GM19463 (cell line): Measurements from ENCODE around the gene FSTL4.

ENCODE experiments used
- ATAC-seq: cut with Tn5 transposase; IDR thresholded peaks from one replicate; pipeline ENCODE4 v1.9.1; 2021; ENCODE audit warnings: mild to moderate bottlenecking, moderate library complexity; ENCODE audit not compliant: unreplicated experiment

The FSTL4 gene

DNA sequence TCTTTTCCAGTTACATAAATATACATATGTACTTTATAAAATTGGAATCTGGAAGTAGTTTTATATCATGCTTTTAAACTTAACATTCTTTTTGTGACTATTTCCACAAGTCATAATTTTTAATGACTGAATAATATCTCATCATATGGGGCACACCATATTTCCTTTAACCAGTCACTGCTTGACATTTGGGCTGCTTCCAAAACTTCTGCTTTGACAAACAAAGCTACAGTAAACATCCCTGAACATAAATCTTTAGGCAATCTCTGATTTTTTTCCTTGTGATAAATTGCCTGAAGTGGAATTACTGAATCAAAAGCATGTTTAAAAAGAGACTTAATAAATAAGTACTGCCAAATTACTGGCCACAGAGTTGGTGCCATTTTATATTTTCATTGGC, 178.0 kb downstream of the FSTL4 start:
- no peak for ATAC-seq

DNA sequence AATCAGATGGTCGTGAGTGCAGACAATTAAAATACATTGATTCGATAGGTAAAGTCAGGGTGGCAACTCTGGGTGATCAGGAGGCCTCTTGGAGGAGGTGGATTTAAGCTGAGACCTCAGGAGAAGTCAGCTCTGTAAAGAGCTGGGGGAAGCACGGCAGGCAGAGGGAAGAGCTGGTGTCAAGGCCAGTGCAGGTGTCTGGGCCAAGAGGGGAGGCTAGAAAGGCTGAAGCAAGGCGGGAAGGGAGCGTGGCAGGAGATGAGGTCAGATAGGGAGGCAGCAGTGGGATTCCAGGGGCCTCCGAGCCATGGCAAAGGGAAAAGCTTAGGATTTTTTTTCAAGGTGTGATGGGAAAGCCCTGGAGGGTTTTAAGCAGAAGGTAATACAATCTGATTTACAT, 178.7 kb downstream of the FSTL4 start:
- no peak for ATAC-seq

DNA sequence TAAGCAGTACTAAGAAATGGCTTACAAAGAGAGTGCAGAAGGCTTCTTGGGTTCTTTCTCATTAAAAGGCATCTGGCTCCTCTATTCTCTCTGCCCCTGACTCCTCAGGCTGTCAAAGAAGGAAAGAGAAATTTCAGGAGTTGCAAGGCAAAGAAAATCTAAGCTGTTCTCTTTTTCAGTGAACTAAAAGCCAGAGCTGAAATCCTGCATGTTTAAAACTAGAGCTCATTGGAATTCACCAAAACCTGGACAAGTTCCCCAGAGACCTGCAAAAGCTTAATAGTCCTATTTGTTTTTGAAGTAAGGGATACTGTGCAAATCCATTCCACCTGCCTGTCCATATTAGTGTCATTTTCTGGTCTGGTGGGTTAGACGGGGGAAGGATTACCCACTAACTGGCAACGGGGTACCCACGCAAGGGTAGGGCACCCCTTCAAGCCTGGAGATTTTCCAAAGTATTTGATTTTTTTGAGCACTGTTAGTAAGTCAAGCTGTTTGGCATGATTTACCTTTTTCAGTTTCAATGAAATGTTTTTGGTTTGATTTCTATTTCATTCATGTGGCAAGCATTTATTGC, 179.3 kb downstream of the FSTL4 start:
- no peak for ATAC-seq

DNA sequence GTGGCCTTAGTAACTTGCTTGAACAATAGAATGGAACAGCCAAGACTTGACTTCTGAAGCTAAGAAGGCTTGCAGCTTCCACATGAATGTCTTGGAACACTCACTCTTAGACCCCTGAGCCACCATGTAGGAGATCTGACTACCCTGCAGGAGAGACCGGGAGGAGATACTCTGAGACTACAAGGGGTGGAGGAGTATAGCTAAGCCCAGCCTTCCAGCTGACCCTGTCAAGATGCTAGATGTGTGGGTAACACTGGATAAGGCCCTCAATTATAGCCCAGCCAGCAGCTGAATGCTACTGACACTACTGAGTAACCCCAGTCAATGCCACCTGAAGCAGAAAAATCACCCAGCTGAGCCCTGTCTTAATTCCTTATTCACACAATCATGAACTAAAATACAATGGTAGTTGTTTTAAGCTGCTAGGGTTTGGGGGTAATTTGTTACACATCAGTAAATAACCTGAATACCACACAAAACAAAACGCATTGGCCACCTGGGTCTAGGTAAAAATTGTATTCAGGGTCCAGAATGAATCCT, 180.9 kb downstream of the FSTL4 start:
- no peak for ATAC-seq

DNA sequence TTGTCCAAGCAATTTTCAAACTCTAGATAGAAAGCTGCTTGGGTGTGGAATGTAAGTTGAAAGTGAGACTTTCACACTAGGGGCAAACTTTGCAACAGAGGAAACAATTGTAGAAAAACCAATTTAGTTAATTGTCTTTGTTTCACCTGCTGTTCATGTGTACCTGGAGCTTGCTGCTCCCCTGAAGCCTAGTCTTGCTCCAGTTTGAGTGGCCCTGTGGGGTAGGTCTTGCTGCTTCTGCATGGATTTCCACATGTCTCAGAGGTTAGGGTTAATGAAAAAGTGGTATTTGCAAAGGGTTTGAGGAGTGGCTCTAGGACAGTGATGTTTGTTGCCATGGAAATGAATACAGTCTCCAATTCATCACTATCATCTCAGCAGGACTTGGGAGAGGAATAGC, 182.2 kb downstream of the FSTL4 start:
- no peak for ATAC-seq

DNA sequence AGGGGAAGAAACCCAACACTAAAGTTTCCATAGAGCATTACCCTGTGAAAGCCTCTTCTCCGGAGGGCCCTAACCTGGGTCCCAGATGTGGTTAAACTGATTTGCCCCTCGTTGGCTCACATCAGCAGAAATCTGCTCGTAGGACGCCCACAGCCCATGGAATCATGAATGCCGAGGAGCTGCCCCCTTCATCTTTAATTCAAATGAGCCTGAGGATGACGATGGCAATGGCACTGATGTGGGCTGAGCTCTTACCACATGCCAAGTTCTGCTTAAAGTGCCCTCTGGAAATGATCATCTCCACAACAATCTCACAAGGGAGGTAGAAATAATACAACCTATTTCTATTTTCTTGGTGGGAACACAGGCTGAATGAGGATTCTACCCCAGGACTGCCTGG, 183.3 kb downstream of the FSTL4 start:
- ATAC-seq: no peak

DNA sequence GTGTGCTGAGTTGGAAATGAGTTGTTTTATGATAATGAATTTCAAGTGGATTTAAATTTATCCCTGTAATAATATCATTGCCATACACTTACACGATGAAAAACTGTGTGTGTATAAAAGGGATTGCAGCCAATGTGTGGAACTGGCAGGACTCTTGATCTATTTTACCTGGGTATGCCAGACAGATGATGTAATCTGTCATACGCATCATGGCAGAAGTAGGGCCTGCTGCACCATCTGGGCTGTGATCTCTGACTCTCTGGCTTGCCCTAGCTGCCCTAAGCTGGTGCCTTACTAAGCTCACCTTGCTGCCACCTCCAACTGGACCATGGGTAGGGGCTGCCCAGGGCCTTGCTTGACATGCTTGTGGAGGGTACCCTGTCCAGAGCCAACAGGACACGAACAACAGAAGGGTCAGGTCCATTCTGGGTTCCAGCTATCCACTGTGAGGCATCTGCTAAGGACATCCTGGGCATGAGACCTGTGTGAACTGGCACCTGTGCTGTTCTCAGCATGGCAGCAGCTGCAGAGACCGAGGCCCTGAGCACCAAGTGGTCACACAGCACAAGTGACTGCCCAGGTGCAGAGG, 184.2 kb downstream of the FSTL4 start:
- no peak for ATAC-seq

DNA sequence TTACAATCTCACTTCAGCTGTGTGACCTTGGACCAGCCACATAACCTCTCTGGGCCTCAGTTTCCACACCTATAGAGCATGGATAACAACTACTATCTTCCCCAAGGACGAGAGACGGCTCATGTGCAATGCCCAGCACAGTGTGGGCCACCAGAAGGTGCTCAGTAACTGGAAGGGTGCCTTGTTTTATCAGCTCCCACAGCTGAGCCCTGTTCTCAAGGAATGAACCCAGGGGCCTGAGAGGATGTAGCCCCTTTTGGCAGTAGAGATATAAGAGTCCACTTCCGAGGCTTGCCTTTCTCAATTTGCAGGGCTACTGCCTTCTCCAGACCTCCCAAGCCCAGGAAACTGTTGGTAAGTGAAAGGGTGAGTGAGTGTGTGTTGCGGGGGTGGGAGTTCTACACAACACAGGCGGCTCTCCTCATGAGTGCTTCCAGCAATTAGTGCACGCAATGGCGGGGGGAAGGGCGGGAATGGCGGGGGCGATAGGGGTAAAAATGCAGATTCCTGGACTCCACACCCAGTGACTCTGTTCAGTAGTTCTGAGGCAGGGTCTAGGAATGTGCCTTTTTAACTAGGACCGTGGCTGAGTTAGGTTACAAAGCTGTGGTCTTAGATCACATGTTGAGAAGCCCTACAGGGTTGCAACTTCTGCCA, 185.1 kb downstream of the FSTL4 start:
- no peak for ATAC-seq

DNA sequence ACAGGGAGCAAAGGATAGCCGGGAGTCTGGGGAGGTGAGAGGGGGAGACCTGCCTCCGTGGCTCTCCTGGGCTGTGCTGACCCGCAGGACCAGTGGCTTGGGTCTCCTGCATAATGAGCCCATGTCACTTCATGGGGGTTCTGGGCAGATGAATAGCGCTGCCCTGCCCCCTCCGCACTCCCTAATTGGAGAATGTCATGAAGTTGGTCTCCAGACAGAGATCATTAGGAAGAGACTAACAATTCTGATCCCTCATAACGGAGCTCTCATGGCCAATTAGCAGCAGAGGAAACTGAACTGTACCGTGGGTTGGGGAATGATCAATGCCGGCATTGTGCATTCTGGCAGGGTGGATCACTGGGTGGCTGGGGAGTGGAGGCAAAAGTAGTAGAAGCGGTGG, 186.1 kb downstream of the FSTL4 start:
- no peak for ATAC-seq

DNA sequence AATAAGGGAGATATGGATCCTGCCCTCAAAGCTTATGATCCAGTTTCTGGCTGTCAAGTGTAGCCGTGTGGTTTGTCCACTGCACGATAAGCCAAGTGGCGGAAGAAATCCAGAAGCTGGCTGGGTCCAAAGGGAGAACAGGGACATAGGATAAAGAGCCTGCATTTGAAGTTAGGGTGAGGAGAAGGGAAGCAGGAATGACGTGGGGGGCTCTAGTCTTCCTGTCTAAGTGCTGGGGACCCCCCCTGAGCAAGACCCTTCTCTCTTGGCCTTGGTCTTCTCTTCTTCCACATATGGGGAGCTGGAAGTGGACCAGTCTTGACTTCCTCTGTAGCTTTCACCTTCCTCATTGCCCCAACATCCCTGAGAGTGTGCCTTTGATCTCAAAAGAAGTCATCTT, 186.6 kb downstream of the FSTL4 start:
- ATAC-seq: no peak

DNA sequence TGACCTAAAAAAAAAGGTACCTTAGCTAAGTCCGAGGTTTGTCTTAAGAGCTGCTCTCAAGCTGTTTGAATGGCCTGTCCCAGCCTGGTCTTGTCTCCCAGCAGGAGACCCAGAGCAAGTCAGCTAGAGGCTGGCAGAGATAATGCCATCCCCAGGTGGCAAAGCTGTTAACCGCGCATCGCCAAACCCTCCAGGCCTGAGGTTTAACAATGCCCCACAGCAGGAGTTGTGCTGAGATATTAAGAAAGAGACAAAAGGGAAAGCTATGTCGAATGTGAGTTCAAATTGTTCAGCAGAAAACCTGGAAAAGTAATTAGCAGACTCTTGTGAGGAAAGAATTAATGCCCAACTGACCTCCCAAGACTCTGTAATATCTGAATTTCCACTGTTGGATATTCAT, 187.1 kb downstream of the FSTL4 start:
- ATAC-seq: no peak

DNA sequence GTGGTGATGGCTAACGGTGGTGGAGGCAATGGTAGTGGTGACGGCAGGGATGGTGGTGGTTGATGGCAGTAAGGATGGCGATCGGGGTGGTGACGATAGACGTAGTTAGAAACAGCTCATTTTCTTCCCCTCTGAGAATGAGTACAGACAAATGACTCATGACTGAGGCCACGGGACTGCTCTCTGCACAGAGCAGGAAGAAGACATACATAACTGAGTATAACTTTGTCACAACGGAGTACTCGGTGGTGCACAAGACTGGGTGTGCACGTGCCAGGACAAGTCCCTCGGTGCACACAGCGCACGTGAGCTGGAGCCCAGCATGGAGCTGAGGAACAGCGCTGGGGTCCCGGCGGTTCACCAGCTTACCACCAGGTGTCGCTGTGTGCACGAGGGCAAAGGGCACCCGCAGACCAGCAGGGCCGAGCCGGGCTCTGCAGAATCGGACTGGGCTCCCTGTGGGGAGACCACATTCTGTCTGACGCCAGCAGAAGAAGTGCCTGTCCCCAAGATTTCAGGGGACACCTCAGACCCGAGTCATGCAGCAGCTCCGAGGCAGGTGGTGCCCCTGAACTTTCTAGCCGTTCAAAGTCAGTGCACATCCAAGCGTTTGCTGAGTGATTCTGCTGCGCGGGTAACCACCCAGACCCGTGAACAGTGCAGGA, 188.6 kb downstream of the FSTL4 start:
- ATAC-seq: peak; percentile 79

DNA sequence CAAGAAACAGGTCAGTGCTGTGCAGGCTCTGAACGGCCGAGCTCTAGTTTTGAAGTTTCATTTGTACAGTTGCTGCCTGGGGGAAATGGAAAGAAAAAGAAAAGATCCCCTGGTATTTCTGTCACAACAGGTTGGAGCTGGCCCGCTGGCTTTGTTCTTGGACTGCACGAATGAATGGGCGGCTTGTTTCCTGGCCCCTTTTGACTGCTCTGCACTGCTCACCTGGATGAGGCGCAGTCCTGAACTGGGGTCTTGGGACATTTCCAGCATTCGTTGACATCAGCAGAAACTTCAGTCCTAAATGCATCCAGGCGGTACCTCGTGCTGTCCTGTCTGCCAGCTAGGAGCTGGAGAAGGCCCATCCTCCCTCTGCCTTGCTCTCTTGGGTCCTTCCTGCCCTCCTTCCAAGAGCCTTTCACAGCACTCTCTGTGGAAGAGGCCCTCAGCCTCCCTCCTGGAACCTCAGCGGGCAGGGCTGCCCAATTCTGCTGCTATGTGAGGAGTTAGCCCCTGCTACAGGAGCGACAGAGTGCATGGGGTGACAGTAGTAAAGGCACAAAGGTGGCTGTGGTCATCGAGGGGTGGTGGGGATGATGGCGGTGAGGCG, 189.2 kb downstream of the FSTL4 start:
- no peak for ATAC-seq

DNA sequence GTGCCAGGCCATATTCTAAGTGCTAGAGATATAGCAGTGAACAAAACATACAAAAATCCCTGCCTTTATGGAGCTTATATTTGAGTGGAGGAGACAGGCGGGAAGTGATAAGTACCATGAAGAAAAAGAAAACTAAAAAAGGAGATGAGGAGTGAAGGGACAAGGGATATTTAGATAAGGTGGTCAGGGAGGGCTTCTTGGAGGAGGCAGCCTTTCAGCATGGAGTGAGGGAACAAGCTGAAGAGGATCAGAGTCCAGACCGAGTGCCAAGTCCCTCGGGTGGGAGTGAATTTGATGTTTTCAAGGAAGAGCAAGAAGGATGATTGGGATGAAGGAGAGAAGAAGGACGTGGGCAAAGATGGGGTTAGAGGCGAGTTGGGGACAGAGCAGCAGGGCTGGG, 190.5 kb downstream of the FSTL4 start:
- ATAC-seq: no peak

DNA sequence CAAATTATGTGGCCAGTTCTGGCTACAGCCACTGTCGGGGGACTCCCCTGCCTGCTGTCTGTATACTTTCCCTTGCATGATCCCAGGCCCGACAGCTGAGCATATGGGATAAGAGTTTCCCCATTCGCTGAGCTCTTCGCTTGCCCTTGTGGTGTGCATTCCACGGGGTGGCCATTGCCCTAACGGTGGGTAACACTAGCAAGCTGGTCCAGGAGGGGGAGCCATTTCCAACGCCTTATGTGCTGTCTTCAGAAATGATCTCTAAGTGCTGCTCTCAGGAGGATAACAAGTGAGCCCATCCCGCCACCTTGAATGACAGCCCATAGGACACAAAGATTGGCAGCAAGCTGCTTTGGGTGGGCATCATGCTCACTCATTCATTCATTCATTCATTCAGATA, 190.9 kb downstream of the FSTL4 start:
- ATAC-seq: no peak

DNA sequence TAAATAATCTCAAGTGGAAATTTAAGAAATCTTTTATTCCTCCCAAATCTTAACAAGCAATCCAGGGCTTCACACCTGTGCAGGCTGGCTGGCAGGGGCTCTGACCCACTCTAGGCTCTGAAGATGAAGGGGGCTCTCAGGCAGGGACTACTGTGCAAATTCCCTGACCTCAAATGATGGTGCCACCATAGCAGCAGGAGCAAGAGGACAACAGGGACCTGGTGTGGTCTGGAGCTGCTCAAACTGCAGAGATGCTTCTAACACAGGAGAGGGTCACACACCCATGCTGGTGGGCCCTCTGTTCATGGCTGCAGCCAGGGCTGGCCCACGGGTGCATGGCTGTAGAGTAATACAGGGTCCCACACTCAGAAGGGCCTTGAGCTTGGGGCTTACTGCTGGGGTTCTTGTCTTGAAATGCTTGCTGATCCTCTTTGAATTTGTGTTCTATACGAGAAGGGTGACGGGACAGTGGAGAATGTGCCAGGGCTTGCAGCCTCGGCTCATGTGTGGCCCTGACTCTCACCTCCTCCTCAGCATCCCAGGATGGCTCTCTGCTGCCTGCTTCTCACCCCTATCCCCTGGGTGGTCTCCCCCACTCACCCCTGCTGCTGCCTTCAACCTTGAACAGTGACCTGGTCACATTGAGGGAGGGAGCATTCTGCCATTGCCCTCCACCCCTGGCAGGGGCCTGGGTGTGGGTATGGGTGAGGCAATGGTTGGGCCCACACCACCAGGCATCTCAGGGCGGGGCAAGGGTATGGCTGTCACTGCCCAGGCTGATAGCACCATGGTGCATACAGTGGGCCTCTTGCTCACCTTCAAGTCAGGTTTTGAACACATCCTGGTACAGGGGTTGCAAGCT, 191.7 kb downstream of the FSTL4 start:
- ATAC-seq: no peak

DNA sequence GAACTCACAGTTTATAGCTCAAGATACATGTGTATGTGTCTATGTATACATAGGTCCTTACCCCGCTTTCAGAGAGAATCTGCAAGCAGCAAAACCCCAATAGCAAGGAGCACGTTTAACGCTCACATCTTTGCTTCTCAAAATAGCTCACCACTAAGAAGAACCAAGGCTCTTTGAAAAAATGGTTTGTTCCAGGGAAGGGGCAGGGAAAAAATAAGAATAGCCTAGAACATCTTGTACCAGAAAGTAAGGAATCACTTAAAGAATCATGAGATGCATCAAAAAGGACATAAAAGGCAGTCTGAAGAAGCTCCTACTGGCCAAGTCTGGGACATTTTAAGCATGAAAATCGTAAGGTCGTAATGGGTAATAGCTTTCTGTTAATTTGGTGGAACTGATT, 196.4 kb downstream of the FSTL4 start:
- ATAC-seq: no peak

DNA sequence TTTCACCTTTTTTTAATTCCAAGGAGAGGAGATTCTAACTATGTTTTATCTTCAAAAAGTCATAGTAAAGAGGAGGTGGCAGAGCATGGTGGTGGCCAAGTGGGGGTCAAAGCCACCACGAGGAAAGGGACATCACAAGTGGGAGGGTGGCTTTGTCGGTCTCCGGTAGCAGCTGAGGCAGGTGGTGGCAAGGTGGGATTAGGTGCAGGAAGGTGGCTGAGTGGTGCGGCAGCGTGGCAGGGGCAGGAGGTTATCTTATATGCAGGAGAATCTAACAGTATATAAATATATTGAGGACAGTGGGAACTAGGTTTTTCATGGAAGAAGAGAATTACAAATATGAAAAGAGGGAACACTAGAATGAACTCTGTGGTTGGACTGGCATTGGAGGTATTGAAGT, 196.8 kb downstream of the FSTL4 start:
- ATAC-seq: no peak

DNA sequence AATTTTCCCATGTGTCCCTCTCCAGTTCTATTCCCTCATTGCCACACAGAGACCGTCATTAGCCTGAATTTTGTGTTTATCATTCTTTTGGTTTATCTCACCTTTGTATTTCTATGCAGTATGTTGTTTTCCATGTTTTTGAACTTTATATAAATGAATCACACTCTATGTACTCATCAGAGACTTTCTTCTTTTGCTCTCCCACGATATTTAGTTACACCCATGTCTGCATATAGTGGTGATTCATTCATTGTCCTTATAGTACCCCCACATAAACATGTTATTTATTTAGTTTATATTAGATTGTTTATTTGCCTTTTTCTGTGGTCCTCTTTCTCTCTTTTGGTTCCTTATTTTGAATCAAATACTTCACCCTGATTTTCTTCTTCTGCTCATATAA, 199.7 kb downstream of the FSTL4 start:
- no peak for ATAC-seq

DNA sequence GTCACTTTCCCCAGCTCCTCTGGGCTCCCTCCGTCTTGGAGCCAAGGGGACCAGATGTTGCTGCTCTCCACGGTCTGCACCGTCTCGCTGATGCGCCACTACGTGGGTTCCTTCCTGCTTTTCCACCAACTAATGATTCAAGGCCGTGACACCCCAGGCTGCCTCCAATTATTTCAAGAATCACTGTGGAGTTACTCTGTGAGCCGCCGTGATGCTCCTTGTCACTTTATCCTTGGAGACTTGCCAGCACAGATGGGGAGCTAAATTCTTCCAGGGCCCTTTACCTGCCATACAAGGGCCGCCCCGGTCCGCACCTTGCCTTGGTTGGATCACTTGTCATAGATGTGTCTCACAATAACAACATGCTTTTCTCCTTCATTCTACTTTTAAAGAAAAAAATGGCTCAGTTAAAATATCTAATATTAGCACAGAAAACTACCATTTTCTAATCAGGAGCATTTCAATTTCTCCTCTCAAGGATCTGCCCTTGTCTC, 202.0 kb downstream of the FSTL4 start:
- no peak for ATAC-seq
